ENCODE data around the gene RFC5. TPM values are rescaled to one million over a fixed set of nuclear protein-coding genes. Genes with fewer than 3 reads are reported as not detected.

The RFC5 gene
- total and polyA plus RNA-seq, 10 of the 15 experiments (the other 5 are each of a cell fraction or from before 2014, with no cell fraction given), result 30.9 to 73.3 (median 53.5) TPM

DNA sequence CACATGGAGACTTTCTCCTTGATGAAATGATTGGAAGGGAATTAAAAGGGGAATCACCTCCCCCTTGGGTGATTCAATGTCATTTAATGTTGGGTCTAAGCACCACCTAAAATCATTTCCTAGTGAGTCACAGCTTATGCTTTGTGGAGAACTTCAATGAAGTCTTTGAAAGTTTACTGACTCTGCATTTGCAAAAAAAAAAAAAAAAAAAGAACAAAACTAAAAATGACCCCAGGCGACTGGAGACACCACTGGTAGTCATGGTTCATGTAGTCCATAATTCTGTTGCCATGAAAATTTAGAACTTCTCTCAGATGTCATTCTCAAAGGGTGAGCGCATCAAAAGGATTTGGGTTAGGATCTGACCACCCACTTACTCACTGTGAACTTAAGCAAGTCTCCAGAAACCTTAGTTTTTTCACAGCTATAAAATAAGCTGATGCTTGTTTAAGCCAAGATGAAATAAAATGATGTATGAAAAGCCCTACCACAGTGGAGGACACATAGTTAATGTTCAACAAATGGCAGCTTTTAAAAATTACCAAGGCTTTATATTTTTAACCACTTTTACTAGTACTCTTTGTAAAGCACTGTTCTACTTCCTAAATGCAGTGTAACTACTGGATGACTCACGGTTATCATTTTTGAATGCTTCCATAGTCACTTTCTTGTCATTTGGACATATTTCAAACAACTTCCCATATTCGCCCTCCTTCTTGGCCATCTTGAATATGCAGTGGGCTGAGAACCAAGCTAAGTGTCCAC lies 29.6 kb upstream of the RFC5 start (continued):
- no peak for TF ChIP-seq NFYB (IDR thresholded peaks at IDR 0.05; ENCODE audit: insufficient read depth, low read depth, low read length)

DNA sequence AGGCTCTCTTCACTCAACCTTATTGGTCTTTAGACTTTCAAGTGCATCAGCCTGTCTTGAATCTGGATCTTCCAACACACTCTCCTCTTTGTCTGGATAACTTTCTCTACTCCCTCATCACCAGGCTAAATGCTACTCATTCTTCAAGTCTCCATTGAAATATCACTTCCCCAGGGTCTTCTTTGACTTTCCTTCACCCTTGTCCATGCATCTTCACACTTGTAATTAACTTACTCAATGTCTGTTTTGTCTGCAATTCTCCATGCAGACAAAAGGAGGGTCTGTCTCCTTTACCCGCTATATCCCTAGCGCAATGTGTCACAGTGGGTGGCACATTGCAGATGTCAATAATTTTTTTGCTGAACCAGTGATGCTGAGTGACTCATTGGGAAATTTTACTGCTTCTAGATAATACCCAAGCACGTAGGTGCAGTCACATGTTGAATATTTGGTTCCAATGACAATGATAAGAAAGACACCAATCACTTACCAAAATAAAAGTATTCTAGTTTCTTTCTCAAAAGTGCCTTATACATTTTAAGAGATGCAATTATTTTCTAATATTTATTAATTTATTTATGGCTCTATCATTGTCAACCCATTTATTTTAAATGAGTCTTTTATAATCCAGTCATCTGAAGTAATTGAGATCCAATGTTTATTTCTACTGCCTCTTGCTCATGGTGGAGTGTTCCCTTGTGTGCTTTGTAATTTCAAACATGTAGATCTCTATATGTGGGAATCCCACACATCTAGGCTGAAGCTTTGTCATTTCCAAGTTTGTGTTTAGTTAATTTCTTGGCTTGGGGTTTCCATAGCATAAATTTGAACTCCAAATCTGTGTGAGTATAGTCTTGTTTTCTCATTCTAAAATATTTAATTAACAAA lies 21.7 kb upstream of the RFC5 start:
- TF ChIP-seq RB1 (IDR thresholded peaks at IDR 0.05; ENCODE audit: borderline replicate concordance) (no peak), FOXK2 (IDR thresholded peaks at IDR 0.05) (no peak), ZNF207 (IDR thresholded peaks at IDR 0.05; ENCODE audit: borderline replicate concordance) (no peak), KDM1A (IDR thresholded peaks at IDR 0.05; ENCODE audit: borderline replicate concordance) (no peak), MEF2B (IDR thresholded peaks at IDR 0.05; ENCODE audit: partially characterized antibody, poor library complexity, severe bottlenecking) (no peak), ZBTB11 (CRISPR knock-in tag; IDR thresholded peaks at IDR 0.05) (no peak), RELB (IDR thresholded peaks at IDR 0.05; ENCODE audit: low read depth) (no peak), CBX3 (IDR thresholded peaks at IDR 0.05; ENCODE audit: borderline replicate concordance, low read depth) (no peak), NFXL1 (IDR thresholded peaks at IDR 0.05; ENCODE audit: borderline replicate concordance) (no peak)
- ChIA-PET RAD21 (ENCODE audit: unreplicated experiment) (no interaction called here), SMC1A (ENCODE audit: uncharacterized antibody, unreplicated experiment) (no interaction called here), POLR2A (no interaction called here), CTCF (no interaction called here)
- in situ Hi-C loops (cut with MboI), result no loop called here
- 26% methylated on average over 3 of the region's 3 CpGs for WGBS (ENCODE audit: insufficient coverage, insufficient replicate concordance, low lambda C conversion rate, missing lambda C conversion rate)
- Histone ChIP-seq H3K4me1 (ENCODE audit: control insufficient read depth, insufficient read depth, low read length) (no peaks in the 10 kb centered on the region), H3K36me3 (ENCODE audit: control insufficient read depth in 2 of 2, insufficient read depth in 2 of 2, low read length in 1 of 2) (no peaks in the 10 kb centered on the region), H3K79me2 (ENCODE audit: control insufficient read depth, insufficient read depth, low read length) (no peaks in the 10 kb centered on the region), H3K27ac (ENCODE audit: control insufficient read depth, insufficient read depth) (no peak overlapping the region), H3K27me3 (replicated peaks in 1 of 2; ENCODE audit: control insufficient read depth in 2 of 2, insufficient read depth in 2 of 2, low read length in 1 of 2) (no peaks in the 10 kb centered on the region), H4K20me1 (ENCODE audit: control insufficient read depth, insufficient read depth) (no peaks in the 10 kb centered on the region), H3K9ac (ENCODE audit: control insufficient read depth, insufficient read depth, low read length) (no peak overlapping the region), H2AFZ (ENCODE audit: control insufficient read depth, low read depth, low read length) (no peak overlapping the region), H3K4me3 (no peak overlapping the region), H3K9me3 (replicated peaks; ENCODE audit: control insufficient read depth, insufficient read depth, low read length) (no peaks in the 10 kb centered on the region; the same call in 2 of the 3 replicates), H3K4me2 (ENCODE audit: control insufficient read depth, insufficient read depth) (no peak overlapping the region)
- no peak for FAIRE-seq
- BruUV-seq (replicated peaks), result no TSS peak
- no peak for ATAC-seq
- intact Hi-C loops (cut with micrococcal nuclease; ENCODE audit: unreplicated experiment), result no loop called here
- DNase-seq (ENCODE audit: low read depth, low spot score), result no peak

All from GM12878 (cell line).